Left lung (tissue), 10 donors: ENCODE data around the gene GDI2. TPM values are rescaled to one million over a fixed set of nuclear protein-coding genes. Genes with fewer than 3 reads are reported as not detected.
"Not testable (repeated sequence)": the region's sequence is repeated elsewhere in the genome, so short reads cannot be mapped to it uniquely, and the experiment has no call there.

Experiments
- ATAC-seq: fragments of 200-7000 bp; cut with Tn5 transposase; one replicate; pipeline ENCODE4 v1.9.1; 2020; ENCODE audit warnings: moderate library complexity
- DNase-seq, 4 donors: peaks; one replicate each; pipeline ENCODE4 v3.0.0-alpha.2; 2013 to 2020
- H3K27ac ChIP-seq, 2 donors: fragments of 200-600 bp; sonication (generic) in 1 of 2; one replicate each; pipeline versions ENCODE4 v1.5.0 to v1.8.0; 2020 to 2021
- H3K27me3 ChIP-seq, 2 donors: fragments of 200-600 bp; sonication (generic) in 1 of 2; one replicate each; pipeline versions ENCODE4 v1.5.0 to v1.8.0; 2020 to 2021
- H3K36me3 ChIP-seq, 2 donors: fragments of 200-600 bp; sonication (generic) in 1 of 2; one replicate each; pipeline versions ENCODE4 v1.5.0 to v1.8.0; 2020 to 2021
- H3K4me1 ChIP-seq, 2 donors: fragments of 200-600 bp; one replicate each; pipeline ENCODE4 v1.8.0; 2021
- H3K4me3 ChIP-seq, 2 donors: fragments of 200-600 bp; sonication (generic) in 1 of 2; one replicate each; pipeline versions ENCODE4 v1.5.0 to v1.8.0; 2020 to 2021; ENCODE audit warnings: mild to moderate bottlenecking in 1 of 2
- H3K9me3 ChIP-seq, 2 donors: fragments of 200-600 bp; sonication (generic) in 1 of 2; one replicate each; pipeline versions ENCODE4 v1.5.0 to v1.8.0; 2020 to 2021
- CTCF ChIP-seq, 2 donors: fragments of 200-600 bp; sonication (generic) in 1 of 2; IDR thresholded peaks; one replicate each; pipeline versions ENCODE4 v1.5.0 to v1.8.0; 2021; ENCODE audit warnings: antibody characterized with exemption in 2 of 2
- intact Hi-C, 2 donors: fragments of 100-400 bp; cut with DNase I; formaldehyde crosslinking; loops; one replicate each; pipeline versions ENCODE4 v1.11.2 to v1.14.2; 2022
- polyA plus RNA-seq, 6 donors: library from polyadenylated mRNA; unstranded; fragments of 120-200 nt; gene quantifications; one replicate each; pipeline ENCODE4 v1.2.1, GENCODE V29; 2013; ENCODE audit not compliant: insufficient read length in 6 of 6
- total RNA-seq, 2 donors: library from RNA; stranded (reverse); fragmentation: NEBNext Ultra II Directional; extraction: Animal tissue kit (Norgen Biotek cat#: 25700); gene quantifications; one replicate each; pipeline ENCODE4 v1.2.1, GENCODE V29; 2021
- donor health status: DM: no; HTN: yes; CAD: no.
- donor health status: DM: no; HTN: no; CAD: no.

Gene GDI2
- total and polyA plus RNA-seq, 8 donors: 196 to 304 (median 252) TPM

- no peaks in the 10 kb centered on the region for H3K27me3 ChIP-seq
- no peak for DNase-seq
- H3K9me3 ChIP-seq: no peaks in the 10 kb centered on the region
- H3K4me3 ChIP-seq: peak overlapping the region in 1 of 2 donors; percentile 66
- no peaks in the 10 kb centered on the region for H3K36me3 ChIP-seq
- H3K4me1 ChIP-seq: peaks cover 40 to 83% of the 10 kb centered on the region in 2 donors
- intact Hi-C loops: no loop called here
- no peak for ATAC-seq
- TF ChIP-seq CTCF (IDR thresholded peaks at IDR 0.05): no peak
- H3K27ac ChIP-seq: no peak overlapping the region
These were observed 3.0 kb downstream of the GDI2 start for GRCh38 chr10:5810225-5810624.

GRCh38 chr10:5809527-5810154, 3.6 kb downstream of the GDI2 start:
- no peak for DNase-seq
- H3K4me1 ChIP-seq: peaks cover 36 to 84% of the 10 kb centered on the region in 2 donors
- no peaks in the 10 kb centered on the region for H3K9me3 ChIP-seq
- no peak for ATAC-seq
- intact Hi-C loops: no loop called here
- no peaks in the 10 kb centered on the region for H3K27me3 ChIP-seq
- H3K27ac ChIP-seq: no peak overlapping the region
- H3K36me3 ChIP-seq: no peaks in the 10 kb centered on the region
- no peak for TF ChIP-seq CTCF (IDR thresholded peaks at IDR 0.05)
- H3K4me3 ChIP-seq: no peak overlapping the region

GRCh38 chr10:5808783-5809392, 4.3 kb downstream of the GDI2 start:
- ATAC-seq, H3K36me3 ChIP-seq, H3K27ac ChIP-seq, H3K4me3 ChIP-seq, DNase-seq, intact Hi-C loops, H3K9me3 ChIP-seq, H3K27me3 ChIP-seq: not testable (repeated sequence)
- peaks cover 30 to 80% of the 10 kb centered on the region in 2 donors for H3K4me1 ChIP-seq

GRCh38 chr10:5806745-5807144, 6.5 kb downstream of the GDI2 start:
- DNase-seq (no peak), ATAC-seq (no peak)
- H3K9me3 ChIP-seq: no peaks in the 10 kb centered on the region
- TF ChIP-seq CTCF (IDR thresholded peaks at IDR 0.05): no peak
- no peaks in the 10 kb centered on the region for H3K36me3 ChIP-seq
- no peaks in the 10 kb centered on the region for H3K27me3 ChIP-seq
- H3K27ac ChIP-seq: no peak overlapping the region
- intact Hi-C loops: no loop called here
- peaks cover 28 to 91% of the 10 kb centered on the region in 2 donors for H3K4me1 ChIP-seq
- no peak overlapping the region for H3K4me3 ChIP-seq

GRCh38 chr10:5805711-5806110, 7.5 kb downstream of the GDI2 start:
- Histone ChIP-seq H3K27me3 (no peaks in the 10 kb centered on the region), H3K4me3 (no peak overlapping the region), H3K4me1 (peaks cover 19 to 83% of the 10 kb centered on the region in 2 donors), H3K9me3 (no peaks in the 10 kb centered on the region), H3K36me3 (peaks cover 0 to 2% of the 10 kb centered on the region in 2 donors), H3K27ac (peak overlapping the region in 1 of 2 donors; percentile 13)
- no peak for ATAC-seq
- DNase-seq: no peak
- intact Hi-C loops: no loop called here
- TF ChIP-seq CTCF (IDR thresholded peaks at IDR 0.05): no peak
